ENCODE results near the gene CHMP5.

The CHMP5 gene

GRCh38 chr9:33264473-33265177 lies at the start of gene CHMP5, which contains the start of gene BAG1:
CHMP5 (plus strand) TSS chr9:33265049; CDS start chr9:33265079, 30 bp downstream.
BAG1 (minus strand) TSS chr9:33264708.
- DNase-seq = peak; percentile 99

- DNase-seq = no peak
Measured at GRCh38 chr9:33220681-33221567, 43.9 kb upstream of the CHMP5 start.

- no peak for DNase-seq
Measured at GRCh38 chr9:33221568-33221884, 43.3 kb upstream of the CHMP5 start.

DNA sequence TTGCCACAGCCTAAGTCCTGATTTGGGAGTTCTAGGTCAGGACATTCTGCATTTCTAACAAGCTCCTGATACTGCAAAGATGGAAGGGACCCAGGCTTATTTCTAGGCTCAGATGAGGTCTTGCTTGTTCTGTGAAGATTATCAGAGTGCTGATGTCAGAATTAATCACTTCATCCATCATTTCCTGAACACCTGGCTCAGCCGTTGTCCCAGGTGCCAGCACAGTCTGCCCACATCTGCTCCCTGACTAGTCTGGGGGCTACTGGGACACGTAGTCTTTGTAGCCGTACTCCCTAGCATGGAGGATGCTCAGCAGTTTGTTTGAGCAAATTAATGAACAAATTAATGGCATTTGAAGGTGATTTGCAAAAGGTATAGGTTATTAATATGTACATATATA lies 42.8 kb upstream of the CHMP5 start:
- no peak for DNase-seq

GRCh38 chr9:33223696-33224095 lies 41.2 kb upstream of the CHMP5 start:
- DNase-seq = no peak

DNA sequence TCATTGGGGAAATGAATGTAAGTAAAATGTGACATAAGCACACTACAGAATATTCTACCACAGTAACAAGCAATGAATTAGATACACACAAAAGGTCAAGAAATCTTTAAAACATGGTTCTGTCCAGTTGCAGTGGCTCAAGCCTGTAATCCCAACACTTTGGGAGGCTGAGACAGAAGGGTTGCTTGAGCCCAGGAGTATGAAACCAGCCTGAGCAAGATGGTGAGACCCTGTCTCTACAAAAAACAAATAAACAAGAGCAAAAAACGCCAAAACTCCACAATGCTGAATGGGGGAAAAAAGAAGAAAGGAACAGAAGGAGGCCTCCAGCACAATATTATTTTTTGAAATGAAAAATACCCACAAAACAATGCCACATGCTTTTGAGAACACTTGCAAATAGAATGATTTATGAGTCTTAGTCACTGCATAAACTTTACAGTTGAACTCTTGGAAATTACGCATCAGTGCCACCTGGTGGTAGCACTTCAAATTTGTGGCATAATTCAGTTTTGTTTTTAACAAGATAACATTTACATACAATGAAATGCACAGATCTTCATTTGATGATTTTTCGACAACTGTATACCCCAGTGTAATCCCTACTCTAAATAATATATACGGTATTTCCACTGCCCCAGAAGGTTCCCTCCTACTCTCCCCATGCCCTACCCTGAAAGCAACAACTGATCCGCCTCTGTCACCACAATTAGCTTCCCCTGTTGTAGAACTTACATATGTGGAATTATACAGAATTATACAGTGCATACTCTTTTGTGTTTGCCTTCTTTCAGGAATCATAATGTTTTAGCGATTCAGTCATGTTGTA lies 39.3 kb upstream of the CHMP5 start:
- DNase-seq = peak; percentile 56

- DNase-seq = no peak
Measured at GRCh38 chr9:33227008-33227398, 37.8 kb upstream of the CHMP5 start.

- no peak for DNase-seq
Measured at GRCh38 chr9:33227741-33228140, 37.1 kb upstream of the CHMP5 start.

- no peak for DNase-seq
Measured at GRCh38 chr9:33228606-33229005, 36.2 kb upstream of the CHMP5 start.

GRCh38 chr9:33229359-33230114 lies 35.3 kb upstream of the CHMP5 start:
- peak; percentile 90 for DNase-seq

- no peak for DNase-seq
Measured at GRCh38 chr9:33230756-33231622, 33.9 kb upstream of the CHMP5 start.

DNA sequence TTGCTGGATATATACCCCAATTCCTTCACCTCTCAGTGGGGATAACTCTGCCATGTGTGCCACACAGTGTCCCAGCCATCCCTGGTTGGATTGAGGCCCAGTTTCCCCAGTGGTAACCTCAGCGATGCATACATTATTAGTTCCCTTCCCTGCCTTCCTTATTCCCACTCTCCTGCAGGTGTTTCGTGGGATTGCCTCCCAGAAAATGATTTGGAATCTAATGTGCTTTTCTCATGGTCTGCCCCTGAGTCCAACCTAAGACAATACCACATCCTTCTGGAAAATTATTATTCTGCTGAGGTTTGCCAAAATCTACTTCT lies 33.3 kb upstream of the CHMP5 start:
- DNase-seq = no peak

DNA sequence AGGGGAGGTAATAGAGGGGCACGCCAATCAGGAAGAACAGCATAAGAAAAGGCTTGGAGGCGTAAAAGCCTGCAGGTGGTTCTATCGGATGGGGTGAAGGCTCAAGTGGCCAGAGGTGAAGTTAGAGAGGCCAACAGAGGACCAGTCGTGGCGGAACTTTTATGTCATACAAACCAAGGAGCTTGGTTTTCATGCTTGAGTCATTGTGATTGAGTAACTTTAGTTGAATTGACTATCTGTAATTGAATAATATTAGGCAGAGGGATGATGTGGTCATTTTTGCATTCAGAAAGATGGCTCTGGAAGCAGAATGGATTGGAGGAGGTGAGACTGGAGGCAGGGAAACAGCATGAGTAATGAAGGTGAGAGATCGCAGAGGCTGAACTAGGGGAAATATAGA lies 32.0 kb upstream of the CHMP5 start:
- no peak for DNase-seq

DNA sequence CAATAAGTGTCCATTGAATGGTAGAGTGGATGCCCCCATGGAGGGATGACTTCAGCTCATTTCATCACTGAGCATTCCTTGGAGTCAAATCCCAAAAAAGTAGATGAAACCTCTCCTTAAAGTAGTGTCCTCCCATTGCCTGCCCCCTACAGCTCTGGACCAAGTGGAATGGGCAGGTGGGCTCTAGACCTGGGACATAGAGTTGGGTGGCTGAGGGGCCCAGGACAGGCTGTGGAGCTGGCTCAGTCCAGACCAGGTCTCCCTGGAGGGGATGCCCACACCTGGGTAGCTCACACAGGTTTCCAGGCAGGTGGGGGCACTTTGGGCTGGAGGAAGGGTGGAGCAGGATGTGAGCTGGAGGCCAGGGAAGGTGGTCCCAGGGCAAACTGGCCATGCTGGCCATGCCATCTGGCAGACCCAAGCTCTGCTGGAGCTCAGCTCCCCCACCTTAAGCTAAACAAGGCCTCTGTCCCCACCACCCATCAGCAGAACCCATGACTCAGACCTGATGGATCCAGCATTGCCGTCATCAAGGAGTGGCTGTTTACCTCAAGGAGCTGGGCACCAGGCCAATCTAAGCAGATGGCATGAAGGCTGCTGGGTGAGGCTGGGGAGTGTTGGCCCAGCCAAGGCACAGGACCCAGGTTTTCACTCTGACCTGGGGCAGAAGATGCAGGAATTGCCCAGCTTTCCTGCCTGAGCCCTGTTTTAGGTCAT lies 31.1 kb upstream of the CHMP5 start:
- peak; percentile 37 for DNase-seq

DNA sequence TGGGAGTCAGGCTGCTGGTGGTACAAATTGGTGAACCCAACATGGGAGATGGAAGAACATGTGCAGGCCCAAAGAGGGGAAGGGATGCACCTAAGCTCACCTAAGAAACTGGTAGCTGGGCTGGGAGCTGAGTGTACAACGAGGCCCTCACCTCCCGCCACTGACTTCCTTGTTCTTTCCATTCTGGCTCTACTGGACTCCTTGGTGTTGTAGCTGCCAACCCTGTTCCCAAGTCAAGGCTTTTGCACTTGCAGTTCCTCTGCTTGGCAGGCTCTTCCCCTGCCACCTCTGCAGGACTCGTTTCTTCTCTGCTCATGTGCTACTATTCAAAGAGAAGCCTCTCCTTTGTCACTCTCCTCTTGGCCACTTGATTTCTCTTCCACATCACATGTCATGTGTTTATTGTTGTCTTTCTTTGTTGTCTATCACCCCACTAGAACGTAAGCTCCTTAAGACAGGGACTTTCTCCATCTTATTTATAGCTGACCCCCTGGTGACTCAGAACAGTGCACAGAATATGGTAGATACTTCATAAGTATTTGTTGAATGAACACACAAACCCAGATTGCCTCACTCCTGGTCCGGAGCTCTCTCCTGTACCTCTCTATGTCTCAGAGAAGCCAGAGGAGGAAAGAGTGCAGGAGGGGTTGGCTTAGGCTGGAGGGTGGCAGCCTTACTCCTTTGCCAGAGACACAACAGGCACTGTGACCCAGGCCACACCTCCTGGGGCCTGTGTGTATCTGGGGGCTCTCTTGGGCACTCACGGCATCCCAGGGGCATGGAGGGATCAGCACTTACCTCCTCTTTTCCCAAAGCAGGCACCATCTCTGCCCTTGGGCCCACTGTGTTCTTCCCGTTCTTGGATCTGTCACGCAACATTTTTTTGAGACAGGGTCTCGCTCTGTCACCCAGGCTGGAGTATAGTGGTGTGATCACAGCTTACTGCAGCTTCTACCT lies 30.1 kb upstream of the CHMP5 start:
- no peak for DNase-seq

GRCh38 chr9:33236571-33236970 lies 28.3 kb upstream of the CHMP5 start:
- no peak for DNase-seq

- DNase-seq = no peak
Measured at GRCh38 chr9:33239921-33240320, 24.9 kb upstream of the CHMP5 start, which contains the start of gene SPINK4. SPINK4 (plus strand) TSS chr9:33240167; CDS start chr9:33240209, 42 bp downstream.

DNA sequence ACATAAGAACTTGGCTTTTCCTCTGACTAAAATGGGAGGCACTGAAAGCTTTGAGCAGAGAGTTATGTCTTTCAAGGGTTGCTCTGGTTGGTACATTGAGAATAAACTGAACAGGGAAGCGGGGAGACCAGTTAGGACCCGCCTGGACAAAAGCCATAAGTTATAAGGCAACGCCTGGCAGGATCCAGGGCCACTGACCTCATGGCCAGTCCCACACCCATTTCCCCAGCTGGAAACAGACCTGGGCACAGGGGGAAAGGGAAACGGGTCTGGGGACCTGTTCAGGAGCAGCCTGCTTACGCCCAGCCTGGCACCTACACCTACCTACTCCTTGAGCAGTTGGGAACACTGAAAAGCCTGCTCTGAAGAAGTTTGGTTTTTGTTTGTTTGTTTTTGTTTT lies 23.6 kb upstream of the CHMP5 start:
- DNase-seq = no peak

DNA sequence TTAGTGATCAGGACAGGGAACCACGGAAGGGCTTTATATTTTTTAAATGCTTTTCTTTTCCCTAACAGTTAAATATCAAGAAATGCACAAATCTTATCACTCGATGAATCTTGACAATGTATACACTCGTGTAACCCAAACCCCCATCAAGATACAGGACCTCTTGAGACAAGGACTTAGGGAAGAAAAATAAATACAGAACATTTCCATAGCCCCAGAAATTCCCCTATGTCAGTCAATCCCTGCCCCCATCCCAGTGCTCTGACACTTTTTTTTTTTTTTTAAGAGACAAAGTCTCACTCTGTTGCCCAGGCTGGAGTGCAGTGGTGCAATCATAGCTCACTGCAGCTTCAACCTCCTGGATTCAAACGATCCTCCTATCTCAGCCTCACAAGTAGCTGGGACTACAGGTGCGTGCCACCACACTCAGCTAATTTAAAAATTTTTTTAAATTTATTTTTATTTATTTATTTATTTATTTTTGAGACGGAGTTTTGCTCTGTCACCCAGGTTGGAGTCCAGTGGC lies 22.2 kb upstream of the CHMP5 start:
- no peak for DNase-seq

Data from NCI-H1105 (cell line).